Activated gamma-delta T cell (primary cell): Measurements from ENCODE around the gene NME3.

Source experiments
- DNase-seq: peaks from one replicate; lab custom pipeline; 2025; lab: John Stamatoyannopoulos, UW

NME3 gene

GRCh38 chr16:1780677-1781072, 9.3 kb upstream of the NME3 start:
- DNase-seq: no peak

DNA sequence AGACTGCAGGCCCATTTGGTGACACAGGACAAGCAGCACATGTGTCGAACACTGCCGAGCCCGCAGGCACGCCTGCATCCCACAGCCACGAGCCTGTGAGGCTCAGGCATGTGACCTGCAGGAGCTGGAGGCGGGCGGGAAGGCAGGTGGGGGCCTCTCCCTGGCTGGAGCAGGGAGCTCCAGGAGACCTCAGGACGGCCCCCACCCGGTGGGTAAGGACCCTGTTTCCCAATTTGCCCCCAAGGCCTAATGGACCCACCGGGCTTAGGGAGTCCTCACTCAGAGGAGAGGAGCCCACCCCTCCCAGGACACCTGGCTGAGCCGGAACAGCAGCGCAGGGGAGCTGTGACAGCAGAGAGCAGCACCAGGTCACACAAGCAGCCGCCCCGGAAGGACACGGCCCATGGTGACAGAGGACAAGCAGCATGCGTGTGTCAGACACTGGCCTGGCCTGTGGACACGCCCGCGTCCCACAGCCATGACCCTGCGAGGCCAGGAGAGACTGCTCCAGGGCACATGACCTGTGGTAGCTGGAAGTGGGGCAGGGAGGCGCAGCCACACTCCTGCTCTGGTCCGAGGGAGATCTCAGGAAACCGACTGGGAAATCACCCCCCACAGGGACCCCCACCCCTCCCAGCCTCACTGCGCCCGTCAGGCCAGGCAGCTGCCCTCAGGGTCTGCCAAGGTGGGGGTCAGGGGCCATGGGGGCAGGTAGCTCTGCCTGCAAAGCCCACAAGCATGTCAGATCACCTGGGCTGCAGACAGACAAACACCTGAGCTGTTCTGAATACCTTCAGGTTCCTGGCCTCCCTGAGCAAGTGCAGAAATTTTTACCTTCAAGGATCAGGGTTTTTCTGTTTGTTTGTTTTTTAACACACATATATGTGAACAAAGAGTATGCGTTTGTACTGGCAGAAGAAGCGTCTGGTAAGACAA, 8.7 kb upstream of the NME3 start:
- no peak for DNase-seq

DNA sequence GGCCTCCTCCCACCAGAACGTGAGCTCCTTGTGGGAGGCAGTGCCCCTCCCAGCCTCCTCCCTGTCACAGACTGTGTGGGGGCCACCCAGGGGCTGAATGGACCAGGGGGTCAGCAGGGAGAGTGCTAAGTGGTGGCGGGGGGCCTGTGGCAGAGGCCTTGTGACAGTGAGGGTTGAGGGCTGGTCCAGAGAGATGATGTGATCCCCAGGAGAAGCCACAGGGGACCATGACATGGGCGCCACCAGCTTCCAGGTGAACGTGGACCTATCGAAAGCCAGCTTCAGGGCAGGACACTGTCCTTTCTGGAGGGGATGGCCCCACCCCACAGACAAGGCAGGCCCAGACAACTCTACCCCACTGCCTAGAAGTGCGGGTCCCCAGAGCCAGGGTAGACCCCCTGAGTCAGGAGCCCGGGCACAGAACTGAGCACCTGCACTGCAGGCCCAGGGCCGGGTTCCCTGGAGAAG, 7.9 kb upstream of the NME3 start:
- no peak for DNase-seq

DNA sequence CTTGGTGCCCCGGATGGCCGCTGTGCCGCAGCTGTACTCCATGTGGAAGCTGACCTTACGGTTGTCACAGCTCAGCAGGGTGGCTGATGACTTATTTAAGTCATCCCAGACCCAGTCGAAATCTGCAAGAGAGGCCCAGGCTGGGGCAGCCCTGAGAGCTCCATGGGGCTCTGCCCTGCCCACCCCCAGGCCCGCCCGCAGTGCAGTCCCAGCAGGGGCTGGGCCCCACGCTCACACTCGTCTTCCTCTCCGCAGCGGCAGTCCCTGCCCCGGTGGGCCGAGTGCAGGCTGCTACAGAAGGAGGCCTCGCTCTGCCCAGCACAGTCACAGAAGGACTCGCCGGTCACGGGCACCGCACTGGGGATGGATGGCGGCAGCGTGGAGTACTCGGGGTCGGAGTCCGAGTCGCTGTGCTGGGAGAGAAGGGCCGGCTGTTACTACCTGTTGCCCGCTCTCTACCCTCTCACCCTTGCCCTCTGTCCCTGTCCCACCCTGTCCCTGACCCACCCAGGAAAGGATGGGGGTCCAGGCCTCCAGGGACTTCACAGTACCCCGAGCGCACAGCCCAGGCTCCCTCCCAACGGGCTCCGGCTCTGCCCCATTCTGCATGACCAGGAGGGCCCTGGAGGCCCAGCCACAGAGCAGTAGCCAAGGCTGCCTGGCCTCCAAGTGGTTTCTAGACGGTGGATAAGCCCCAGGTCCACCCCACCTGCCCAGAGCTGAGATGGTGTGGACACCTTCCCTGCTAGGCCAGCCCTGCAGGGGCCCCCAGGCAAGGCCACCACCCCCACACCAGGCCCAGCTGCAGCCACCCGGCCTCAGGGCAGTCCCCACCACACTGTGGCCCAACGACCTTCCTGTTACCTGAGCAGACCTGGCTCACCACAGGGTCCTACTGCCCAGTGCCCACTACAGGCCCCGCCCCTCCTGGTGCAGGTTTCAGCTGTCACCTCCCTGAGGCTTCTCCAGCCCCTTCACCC, 7.1 kb upstream of the NME3 start:
- no peak for DNase-seq

DNA sequence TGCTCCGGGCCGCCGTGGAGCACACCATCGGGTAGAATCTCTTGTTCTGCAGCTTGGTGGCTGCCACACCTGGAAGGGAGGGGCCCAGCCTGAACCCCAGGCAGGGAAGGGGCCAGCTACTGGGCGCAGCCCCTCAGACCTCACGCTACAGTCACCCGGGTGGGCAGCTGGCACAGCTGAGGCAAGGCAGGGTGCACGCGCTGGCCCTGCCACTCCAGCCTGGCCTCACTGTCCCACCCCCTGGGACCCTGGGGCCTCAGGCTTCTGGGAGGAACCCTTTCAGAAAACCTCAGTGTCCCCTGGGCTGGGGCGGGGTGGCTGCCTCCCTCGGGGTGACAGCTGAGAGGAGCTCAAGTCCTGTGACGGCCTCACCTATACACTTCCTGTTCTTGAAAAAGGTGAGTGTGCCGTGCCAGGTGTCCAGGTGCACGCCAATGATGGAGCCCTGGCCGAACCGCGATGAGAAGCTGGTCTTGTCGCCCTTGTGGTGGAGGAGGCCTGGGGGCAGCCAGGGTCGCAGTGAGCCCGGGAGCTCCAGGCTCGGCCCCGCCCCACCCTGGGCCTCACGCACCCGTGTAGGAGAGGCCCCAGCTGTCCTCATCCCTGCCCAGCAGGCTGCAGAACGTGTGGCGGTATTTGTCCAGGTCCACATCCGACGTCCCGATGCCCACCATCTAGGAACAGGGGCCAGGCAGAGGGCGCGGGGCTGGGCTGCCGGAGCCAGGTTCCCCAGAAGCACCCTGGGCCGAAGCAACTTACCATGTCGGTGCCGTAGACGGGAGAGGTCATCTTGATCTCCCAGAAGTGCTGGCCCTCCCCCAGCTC, 6.2 kb upstream of the NME3 start:
- DNase-seq: no peak

GRCh38 chr16:1776991-1777374, 5.6 kb upstream of the NME3 start:
- DNase-seq: no peak

- DNase-seq: no peak
These were observed 5.3 kb upstream of the NME3 start for GRCh38 chr16:1776672-1776955.

DNA sequence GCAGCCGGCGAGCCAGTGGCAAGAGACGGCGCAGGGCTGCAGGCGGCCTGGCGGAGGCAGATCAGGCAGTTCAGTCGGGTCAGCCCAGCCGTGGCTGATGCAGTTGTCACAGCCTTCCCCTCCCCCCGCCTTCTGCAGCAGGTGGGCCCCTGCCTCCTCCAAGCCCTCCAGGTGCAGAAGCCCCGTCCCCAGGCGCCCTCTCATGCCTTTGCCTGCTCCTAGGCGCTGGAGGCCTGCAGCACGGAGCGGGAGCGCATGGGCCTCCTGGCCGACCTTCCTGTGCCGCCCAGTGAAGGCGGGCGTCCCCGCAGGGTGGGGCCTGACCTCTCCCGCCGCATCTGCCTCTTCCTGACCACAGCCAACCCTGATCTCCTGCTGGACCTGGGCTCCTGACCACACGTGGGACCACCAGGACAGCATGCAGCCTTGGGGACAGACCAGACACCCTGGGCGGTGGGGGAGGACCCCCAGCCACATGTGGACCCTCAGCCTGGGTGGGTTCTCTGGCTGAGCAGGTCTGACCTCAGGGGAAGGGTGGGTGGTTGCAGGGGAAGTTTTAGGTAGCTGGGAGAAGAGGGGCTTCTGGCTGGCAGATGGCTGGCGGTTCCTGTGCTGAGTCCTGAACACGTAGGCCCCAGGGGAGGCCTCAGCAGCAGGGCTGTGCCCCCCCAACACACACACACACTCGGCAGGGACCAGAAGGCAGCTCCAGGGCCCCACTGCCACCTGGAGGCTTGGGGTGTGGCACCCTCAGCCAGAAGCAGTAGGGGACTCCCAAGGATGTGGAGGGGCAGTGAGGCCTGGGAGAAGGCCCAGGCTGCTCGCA, 4.7 kb upstream of the NME3 start:
- no peak for DNase-seq

DNA sequence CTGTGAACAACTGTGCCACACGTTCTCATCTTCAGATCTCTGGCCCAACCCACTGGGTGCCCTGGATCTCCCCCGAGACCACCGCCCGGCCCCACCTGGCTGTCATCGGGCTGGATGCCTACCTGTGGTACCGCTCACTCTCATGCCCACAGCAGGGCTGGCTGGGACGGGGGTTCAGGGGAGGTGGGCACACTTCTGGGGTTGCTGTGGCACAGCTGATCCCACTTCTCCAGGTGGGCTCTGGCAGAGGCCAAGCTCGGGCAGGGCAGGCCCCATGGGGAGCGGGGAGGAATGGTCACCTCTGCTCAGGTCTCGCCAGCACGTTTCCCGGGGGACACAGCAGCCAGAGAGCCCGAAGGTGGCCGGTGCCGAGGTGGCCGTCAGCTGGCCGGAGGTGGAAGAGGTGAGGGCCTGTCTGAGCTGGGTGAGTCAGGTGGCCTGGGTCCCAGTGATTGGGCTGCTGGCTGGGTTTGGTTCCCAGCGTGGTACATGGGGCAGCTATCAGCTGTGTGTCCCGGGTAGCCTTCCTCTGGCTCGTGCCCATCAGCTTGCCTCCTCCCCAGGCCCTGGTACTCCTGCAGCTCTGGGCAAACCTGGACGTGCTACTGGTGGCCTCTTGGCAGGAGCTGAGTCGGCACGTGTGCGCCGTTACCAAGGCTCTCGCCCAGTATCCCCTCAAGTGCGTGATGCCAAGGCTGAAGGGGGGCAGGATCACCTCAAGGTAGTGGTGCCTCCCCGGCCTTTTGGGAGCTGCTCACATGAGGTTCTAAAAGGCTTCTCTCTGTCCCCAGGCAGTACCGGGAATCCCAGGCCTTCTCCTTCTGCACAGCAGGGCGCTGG, 3.9 kb upstream of the NME3 start:
- DNase-seq: no peak

DNA sequence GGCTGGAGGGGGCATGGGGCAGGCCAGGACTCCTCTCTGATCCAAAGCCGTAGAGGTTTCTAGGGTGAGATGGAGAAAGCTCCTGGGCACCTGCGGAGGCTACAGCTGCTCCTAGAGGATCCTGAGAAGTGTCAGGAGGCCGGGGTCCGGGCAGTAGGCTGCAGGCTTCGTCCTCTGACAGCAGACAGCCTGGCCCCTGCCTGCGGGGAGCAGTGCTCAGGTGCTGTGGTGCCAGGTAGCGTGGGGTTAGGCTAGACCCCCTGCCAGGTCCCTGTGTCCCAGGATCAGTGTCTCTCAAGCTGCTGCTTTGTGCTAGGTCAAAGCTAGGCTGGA, 3.1 kb upstream of the NME3 start:
- DNase-seq: no peak

DNA sequence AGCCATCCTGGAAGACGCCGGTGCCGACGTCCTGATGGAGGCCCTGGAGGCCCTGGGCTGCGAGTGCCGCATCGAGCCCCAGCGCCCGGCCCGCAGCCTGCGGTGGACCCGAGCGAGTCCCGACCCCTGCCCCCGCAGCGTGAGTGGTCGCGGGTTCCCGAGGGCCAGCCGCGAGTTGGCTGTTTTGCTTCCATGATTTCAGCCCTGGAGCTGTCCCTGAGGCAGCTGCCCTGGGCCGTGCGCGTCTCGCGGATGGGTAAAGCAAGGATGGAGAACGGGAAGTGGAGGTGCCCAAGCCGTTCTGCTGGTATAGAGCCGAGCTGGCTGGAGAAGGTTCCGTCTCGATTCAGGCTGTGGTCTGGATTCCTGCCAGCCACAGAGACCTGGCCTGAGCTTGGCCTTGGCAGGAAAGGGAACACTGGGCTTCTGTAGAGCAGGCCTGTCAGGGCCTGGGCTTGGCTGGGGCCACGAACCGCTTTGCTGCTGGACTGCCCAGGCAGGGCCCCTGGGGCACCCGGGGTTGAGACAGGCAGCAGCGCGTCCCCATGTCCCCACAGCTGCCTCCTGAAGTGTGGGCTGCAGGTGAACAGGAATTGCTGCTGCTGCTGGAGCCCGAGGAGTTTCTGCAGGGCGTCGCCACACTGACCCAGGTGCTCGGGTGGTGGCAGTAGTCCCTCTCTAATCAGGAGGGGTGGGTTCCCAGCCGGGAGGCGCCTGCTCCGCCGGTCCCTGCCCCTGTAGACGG, 2.5 kb upstream of the NME3 start:
- DNase-seq: no peak

DNA sequence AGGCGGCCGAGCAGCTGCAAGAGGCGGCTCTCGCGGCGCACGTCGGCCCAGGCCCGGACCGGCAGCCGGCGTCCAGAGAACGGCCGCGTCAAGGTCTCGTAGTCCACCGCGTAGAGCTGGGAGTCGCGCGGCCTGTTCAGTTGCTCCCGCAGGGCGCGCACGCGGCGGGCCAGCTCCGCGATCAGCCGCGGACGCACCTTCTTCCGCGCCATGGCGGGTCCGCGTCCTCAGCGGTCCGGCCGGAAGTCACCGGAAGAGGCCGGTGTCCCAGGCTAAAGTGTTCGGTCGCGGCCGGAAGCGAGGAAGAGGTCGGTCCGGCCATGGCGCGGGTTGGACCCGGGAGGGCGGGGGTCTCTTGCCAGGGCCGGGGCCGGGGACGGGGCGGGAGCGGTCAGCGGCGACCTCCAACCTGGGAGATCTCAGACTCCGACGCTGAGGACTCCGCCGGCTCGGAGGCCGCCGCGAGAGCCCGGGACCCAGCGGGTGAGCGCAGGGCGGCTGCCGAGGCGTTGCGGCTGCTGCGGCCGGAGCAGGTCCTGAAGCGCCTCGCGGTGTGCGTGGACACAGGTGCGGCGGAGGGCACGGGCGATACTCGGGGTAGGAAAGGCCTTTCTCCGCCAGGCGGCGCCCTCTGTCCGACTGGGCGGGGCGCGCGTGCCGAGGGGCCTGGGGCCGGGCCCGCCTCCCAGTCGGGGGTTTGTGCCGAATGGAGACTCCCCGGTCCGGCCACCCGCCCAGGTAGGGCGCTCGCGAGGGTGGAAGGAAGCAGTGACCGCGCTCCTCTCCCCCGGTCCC, 1.8 kb upstream of the NME3 start, which contains the start of gene MRPS34:
MRPS34 (minus strand) TSS at position 227 of the 795 bp plus-strand sequence; CDS start at position 212, 15 bp downstream.
- DNase-seq: peak; percentile 59

GRCh38 chr16:1772362-1772907, 1.1 kb upstream of the NME3 start, which contains the start of gene EME2:
EME2 (plus strand) TSS chr16:1772810; CDS start chr16:1773228, 418 bp downstream.
- DNase-seq: no peak

DNA sequence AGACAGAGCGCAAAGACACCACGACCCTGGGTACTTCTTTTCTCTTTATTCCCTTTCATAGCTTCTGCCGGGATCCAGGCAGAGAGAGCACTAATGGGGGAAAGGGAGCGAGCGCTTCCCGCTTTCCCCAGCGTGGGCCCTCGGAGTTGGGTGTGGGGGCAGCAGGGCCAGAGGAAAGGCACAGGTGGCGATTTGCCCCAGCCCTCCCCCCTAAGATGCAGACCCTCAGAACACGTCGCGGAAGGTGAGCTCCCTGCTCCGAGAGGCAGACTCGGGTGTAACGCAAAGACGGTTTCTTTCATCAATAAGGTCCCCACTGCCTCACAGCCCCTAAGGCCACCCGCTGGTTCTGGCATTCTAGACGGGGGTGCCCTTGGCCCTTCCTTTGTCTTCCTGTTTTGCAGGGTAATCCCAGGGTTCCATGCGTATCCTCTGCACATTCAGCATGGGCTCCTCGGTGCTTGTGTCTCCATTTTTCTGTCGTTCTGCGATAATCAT, 570 bp upstream of the NME3 start:
- DNase-seq: no peak

DNA sequence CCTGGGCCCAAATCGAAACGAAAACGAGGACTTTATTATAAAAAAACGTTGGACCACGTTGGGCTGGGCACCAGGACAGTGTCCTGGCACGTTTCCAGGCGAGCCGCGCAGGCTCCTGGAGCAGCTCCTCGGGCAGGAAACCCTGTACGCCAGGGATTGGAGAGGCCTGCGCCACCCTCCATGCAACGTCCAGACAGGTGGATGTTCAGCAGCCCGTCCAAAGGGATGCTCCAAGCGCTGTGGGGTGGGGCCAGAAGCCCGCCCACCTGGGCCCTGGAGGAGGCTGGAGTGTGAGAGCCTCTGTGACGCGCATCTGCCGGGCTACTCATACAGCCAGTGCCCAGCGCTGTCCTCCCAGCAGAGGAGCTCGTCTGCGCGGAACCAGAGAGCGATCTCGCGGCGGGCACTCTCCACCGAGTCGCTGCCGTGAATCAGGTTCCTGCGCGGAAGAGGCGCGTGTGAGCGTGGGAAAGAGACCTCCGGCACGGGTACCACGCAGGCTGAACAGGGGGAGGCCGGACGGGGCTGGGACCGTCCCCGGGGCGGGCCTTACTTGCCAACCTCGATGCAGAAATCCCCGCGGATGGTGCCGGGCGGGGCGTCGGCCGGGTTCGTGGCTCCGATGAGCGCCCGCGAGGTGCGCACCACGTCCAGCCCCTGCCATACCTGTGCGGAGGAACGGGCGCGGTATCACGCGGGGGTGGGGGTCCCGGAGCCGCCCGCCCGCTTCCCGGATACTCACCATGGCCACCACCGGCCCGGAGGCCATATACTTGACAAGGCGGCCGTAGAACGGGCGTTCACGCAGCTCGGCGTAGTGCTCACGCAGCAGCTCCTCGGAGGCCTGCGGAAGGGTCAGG, 785 bp downstream of the NME3 start:
- no peak for DNase-seq

GRCh38 chr16:1769402-1770300, 1.7 kb downstream of the NME3 start:
- DNase-seq: no peak
